ENCODE results near the gene MCFD2. TPM values are rescaled to one million over a fixed set of nuclear protein-coding genes. Genes with fewer than 3 reads are reported as not detected.

Gene MCFD2
- polyA plus RNA-seq, 1 experiment, result 166 TPM

- Histone ChIP-seq H3K36me3 (ENCODE audit: control insufficient read depth, insufficient read depth, low read length) (no peaks in the 10 kb centered on the region), H3K4me3 (ENCODE audit: low read depth, low read length) (no peak overlapping the region), H3K27me3 (ENCODE audit: control insufficient read depth, insufficient read depth, low read length) (no peaks in the 10 kb centered on the region)
- no peak for DNase-seq (ENCODE audit: low read depth)
- no peak for TF ChIP-seq CTCF (IDR thresholded peaks at IDR 0.05; ENCODE audit: insufficient read depth, low read depth, low read length)
- ChIA-PET CTCF (interaction anchor here (0.7 to 1.5 kb wide), 5 partner anchors 10 to 93 kb away, joined by 3 to 4 read pairs (median 4); no protein-coding TSS in a partner anchor), POLR2A (interaction anchor here (1.1 kb wide), 1 partner anchor 12 kb away, joined by 10 read pairs; no protein-coding TSS in a partner anchor)
These were observed 45.4 kb downstream of the MCFD2 start for GRCh38 chr2:46870051-46870839.

GRCh38 chr2:46869621-46870020 is 46.0 kb downstream of the MCFD2 start:
- CTCF ChIA-PET, result interaction anchor here (1.3 to 1.5 kb wide), 3 partner anchors 10 to 92 kb away, joined by 3 to 4 read pairs (median 4); no protein-coding TSS in a partner anchor
- POLR2A ChIA-PET, result interaction anchor here (1.1 kb wide), 1 partner anchor 11 kb away, joined by 10 read pairs; no protein-coding TSS in a partner anchor

GRCh38 chr2:46866770-46867246 is 48.8 kb downstream of the MCFD2 start:
- ChIA-PET POLR2A (no interaction called here), CTCF (interaction anchor here (0.8 kb wide), 1 partner anchor 9 kb away, joined by 3 read pairs; no protein-coding TSS in a partner anchor)
- Histone ChIP-seq H3K4me3 (ENCODE audit: low read depth, low read length) (no peak overlapping the region), H3K27me3 (ENCODE audit: control insufficient read depth, insufficient read depth, low read length) (no peaks in the 10 kb centered on the region), H3K36me3 (ENCODE audit: control insufficient read depth, insufficient read depth, low read length) (no peaks in the 10 kb centered on the region)
- TF ChIP-seq CTCF (IDR thresholded peaks at IDR 0.05; ENCODE audit: insufficient read depth, low read depth, low read length), result no peak
- DNase-seq (ENCODE audit: low read depth), result no peak

More at GRCh38 chr2:46869621-46870020, 46.0 kb downstream of the MCFD2 start:
- Histone ChIP-seq H3K4me3 (ENCODE audit: low read depth, low read length) (no peak overlapping the region), H3K27me3 (ENCODE audit: control insufficient read depth, insufficient read depth, low read length) (no peaks in the 10 kb centered on the region), H3K36me3 (ENCODE audit: control insufficient read depth, insufficient read depth, low read length) (no peaks in the 10 kb centered on the region)
- DNase-seq (ENCODE audit: low read depth), result no peak
- no peak for TF ChIP-seq CTCF (IDR thresholded peaks at IDR 0.05; ENCODE audit: insufficient read depth, low read depth, low read length)

GRCh38 chr2:46865181-46865970 is 50.2 kb downstream of the MCFD2 start:
- DNase-seq (ENCODE audit: low read depth), result no peak
- Histone ChIP-seq H3K27me3 (ENCODE audit: control insufficient read depth, insufficient read depth, low read length) (no peaks in the 10 kb centered on the region), H3K4me3 (ENCODE audit: low read depth, low read length) (no peak overlapping the region), H3K36me3 (ENCODE audit: control insufficient read depth, insufficient read depth, low read length) (no peaks in the 10 kb centered on the region)
- CTCF ChIA-PET, result no interaction called here
- TF ChIP-seq CTCF (IDR thresholded peaks at IDR 0.05; ENCODE audit: insufficient read depth, low read depth, low read length), result no peak
- POLR2A ChIA-PET, result no interaction called here

DNA sequence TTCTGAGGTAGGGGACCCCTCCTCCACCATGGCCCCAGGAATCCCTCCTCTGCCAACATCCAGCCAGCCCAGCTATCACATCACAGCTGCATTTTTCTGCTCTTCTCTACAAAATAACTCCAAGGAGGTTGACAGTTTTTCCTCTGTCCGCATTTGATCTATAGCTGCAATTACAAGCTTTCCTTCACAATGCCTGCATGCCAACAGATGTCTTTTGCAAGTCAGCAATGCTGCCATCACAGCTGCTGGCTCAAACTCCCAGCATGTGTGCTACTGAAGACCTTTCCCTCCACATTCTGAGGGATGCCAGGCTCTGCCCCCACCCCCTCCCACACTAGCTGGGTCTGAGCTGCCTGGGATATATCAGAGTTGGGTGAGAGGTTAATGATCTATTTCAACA is 51.7 kb downstream of the MCFD2 start:
- Histone ChIP-seq H3K4me3 (ENCODE audit: low read depth, low read length) (no peak overlapping the region), H3K27me3 (ENCODE audit: control insufficient read depth, insufficient read depth, low read length) (no peaks in the 10 kb centered on the region), H3K36me3 (ENCODE audit: control insufficient read depth, insufficient read depth, low read length) (no peaks in the 10 kb centered on the region)
- ChIA-PET CTCF (interaction anchor here (0.5 to 1.0 kb wide), 2 partner anchors 24 to 188 kb away, joined by 4 read pairs; no protein-coding TSS in a partner anchor), POLR2A (no interaction called here)
- no peak for DNase-seq (ENCODE audit: low read depth)
- no peak for TF ChIP-seq CTCF (IDR thresholded peaks at IDR 0.05; ENCODE audit: insufficient read depth, low read depth, low read length)

All from BJ (cell line).